ENCODE data around the gene ZYX.

ZYX gene

GRCh38 chr7:143380646-143381426 lies at the start of gene ZYX:
Gene ZYX, plus strand, starts transcription at chr7:143381345. Its CDS starts 227 bp downstream, at chr7:143381572.
- peak; percentile 44 for DNase-seq

GRCh38 chr7:143334244-143334643 lies 46.9 kb upstream of the ZYX start:
- no peak for DNase-seq

- no peak for DNase-seq
These were observed 43.9 kb upstream of the ZYX start for GRCh38 chr7:143337216-143337615.

- DNase-seq, result no peak
These were observed 39.3 kb upstream of the ZYX start for GRCh38 chr7:143341842-143342241.

DNA sequence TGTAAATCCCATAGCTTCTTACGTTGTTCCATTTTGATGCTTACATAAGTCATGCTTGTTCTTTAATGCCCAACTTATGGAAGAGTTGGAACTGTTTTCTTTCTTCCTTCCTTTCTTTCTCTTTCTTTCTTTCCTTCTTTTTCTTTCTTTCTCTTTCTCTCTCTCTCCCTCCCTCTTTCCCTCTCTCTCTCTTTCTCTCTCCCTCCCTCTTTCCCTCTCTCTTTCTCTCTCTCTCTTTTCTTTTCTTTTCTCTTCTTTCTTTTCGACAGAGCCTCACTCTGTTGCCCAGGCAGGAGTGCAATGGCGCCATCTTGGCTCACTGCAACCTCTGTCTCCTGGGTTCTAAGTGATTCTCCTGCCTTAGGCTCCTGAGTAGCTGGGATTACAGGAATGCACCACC lies 37.5 kb upstream of the ZYX start:
- no peak for DNase-seq

DNA sequence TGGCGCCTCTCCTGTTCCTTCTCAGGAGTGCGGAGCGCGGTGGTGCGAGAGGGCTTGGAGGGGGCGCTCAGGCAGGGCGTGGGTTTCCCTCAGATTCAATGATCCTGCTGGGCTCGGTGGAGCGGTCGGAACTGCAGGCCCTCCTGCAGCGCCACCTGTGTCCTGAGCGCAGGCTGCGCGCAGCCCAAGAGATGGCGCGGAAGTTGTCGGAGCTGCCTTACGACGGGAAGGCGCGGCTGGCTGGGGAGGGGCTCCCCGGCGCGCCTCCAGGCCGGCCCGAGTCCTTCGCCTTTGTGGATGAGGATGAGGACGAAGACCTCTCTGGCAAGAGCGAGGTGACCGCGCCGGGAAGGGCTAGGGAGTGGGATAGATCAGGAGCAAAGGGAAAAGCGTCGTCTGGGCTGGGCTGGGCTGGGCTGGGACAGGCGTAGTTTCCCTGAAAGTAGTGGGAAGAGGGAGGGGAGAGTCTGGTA lies 35.7 kb upstream of the ZYX start:
- DNase-seq, result peak; percentile 14

GRCh38 chr7:143346018-143346417 lies 35.1 kb upstream of the ZYX start:
- DNase-seq, result no peak

DNA sequence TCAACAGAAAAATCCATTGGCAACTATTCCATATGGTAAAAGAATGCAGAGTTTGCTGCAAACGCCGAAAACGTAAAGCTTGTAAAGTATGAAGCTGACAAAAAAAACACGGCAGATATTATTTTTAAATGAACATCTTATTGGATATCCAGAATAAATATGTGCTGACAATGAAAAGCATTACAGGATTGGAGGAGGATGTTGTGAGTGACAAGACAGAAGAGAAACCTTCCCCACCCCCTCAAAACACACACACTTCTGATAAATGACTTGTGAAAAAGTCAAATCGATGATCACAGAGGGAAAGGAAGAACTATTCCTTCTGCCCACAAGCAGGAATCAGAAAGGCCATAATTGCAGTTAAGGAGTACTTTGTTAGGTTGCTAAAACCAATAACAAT lies 33.2 kb upstream of the ZYX start:
- no peak for DNase-seq

GRCh38 chr7:143351060-143351459 lies 30.1 kb upstream of the ZYX start:
- DNase-seq, result no peak

- DNase-seq, result no peak
These were observed 29.6 kb upstream of the ZYX start for GRCh38 chr7:143351574-143351973.

GRCh38 chr7:143352531-143353002 lies 28.6 kb upstream of the ZYX start:
- no peak for DNase-seq

GRCh38 chr7:143354376-143354775 lies 26.8 kb upstream of the ZYX start:
- DNase-seq, result no peak

- no peak for DNase-seq
These were observed 26.2 kb upstream of the ZYX start for GRCh38 chr7:143354965-143355364.

GRCh38 chr7:143355450-143356385 lies 25.4 kb upstream of the ZYX start:
- DNase-seq, result no peak

- DNase-seq, result no peak
These were observed 24.6 kb upstream of the ZYX start for GRCh38 chr7:143356414-143357050.

GRCh38 chr7:143358626-143359025 lies 22.5 kb upstream of the ZYX start:
- DNase-seq, result no peak

- no peak for DNase-seq
These were observed 21.3 kb upstream of the ZYX start for GRCh38 chr7:143359771-143360353.

GRCh38 chr7:143360788-143361551 lies 20.2 kb upstream of the ZYX start:
- DNase-seq, result peak; percentile 29

- no peak for DNase-seq
These were observed 19.5 kb upstream of the ZYX start for GRCh38 chr7:143361552-143362130.

- no peak for DNase-seq
These were observed 18.8 kb upstream of the ZYX start, which contains the start of gene FAM131B for GRCh38 chr7:143362131-143363015. Gene FAM131B, minus strand, starts transcription at chr7:143362713. Its CDS starts 110 bp downstream, at chr7:143362603.

Data from NCI-H1092 treated with DMSO at 0.1 percent for 48 hours (cell line).